OCI-LY3 (cell line): ENCODE data around the gene GCK.

Experiments used
- H2AFZ ChIP-seq: fragments of 200-600, 300-600 bp; shearing (Covaris generic); 2 replicates; pipeline ENCODE4 v1.6.0; 2014; ENCODE audit warnings: antibody characterized with exemption, low read depth, low read length
- H3K27ac ChIP-seq: fragments of 200-600, 300-600 bp; sonication (generic); 2 replicates; pipeline ENCODE4 v1.5.1; 2014; ENCODE audit warnings: mild to moderate bottlenecking, low read length, moderate library complexity, mixed read lengths
- H3K27me3 ChIP-seq: fragments of 200-600, 300-600 bp; sonication (generic); 2 replicates; pipeline ENCODE4 v1.6.1; 2014; ENCODE audit warnings: low read depth, low read length, mixed read lengths
- H3K36me3 ChIP-seq: fragments of 200-600, 300-600 bp; sonication (generic); replicated peaks from 2 replicates; pipeline ENCODE3; 2014; ENCODE audit warnings: low read depth, low read length, mixed read lengths
- H3K4me1 ChIP-seq: fragments of 300-600, 200-600 bp; sonication (generic); 2 replicates; pipeline ENCODE4 v1.6.1; 2014; ENCODE audit warnings: low read length, mixed read lengths
- H3K4me2 ChIP-seq: fragments of 200-600, 300-600 bp; sonication (generic); 2 replicates; pipeline ENCODE4 v1.6.1; 2014; ENCODE audit warnings: low read length, mixed read lengths
- H3K4me3 ChIP-seq: fragments of 300-600, 200-600 bp; sonication (generic); 2 replicates; pipeline ENCODE4 v1.5.1; 2014; ENCODE audit warnings: antibody characterized with exemption, mild to moderate bottlenecking, low read length, moderate library complexity
- H3K79me2 ChIP-seq: fragments of 300-600, 200-600 bp; shearing (Covaris generic); 2 replicates; pipeline ENCODE4 v1.6.1; 2014; ENCODE audit warnings: mild to moderate bottlenecking, low read length, mixed read lengths
- H3K9ac ChIP-seq: fragments of 300-600, 200-600 bp; shearing (Covaris generic); 2 replicates; pipeline ENCODE4 v1.6.0; 2014; ENCODE audit warnings: mild to moderate bottlenecking, low read length, moderate library complexity
- H3K9me3 ChIP-seq: fragments of 200-600, 300-600 bp; shearing (Covaris generic); 2 replicates; pipeline ENCODE4 v1.6.1; 2014; ENCODE audit warnings: low read length, mixed read lengths; ENCODE audit not compliant: insufficient read depth
- H4K20me1 ChIP-seq: fragments of 200-600, 300-600 bp; sonication (generic); 2 replicates; pipeline ENCODE4 v1.6.1; 2016; ENCODE audit warnings: low read length, mixed read lengths; ENCODE audit not compliant: insufficient read depth
- CTCF ChIP-seq: fragments of 200-600, 300-600 bp; sonication (generic); IDR thresholded peaks from 2 replicates; pipeline ENCODE4 v1.5.1; 2014; ENCODE audit warnings: antibody characterized with exemption, low read length, low read depth
- EZH2phosphoT487 ChIP-seq: fragments of 200-600 bp; shearing (Covaris generic); IDR thresholded peaks from 2 replicates; pipeline ENCODE4 v1.6.1; 2018; ENCODE audit warnings: antibody characterized with exemption, mixed run types, low read depth

The GCK gene

DNA sequence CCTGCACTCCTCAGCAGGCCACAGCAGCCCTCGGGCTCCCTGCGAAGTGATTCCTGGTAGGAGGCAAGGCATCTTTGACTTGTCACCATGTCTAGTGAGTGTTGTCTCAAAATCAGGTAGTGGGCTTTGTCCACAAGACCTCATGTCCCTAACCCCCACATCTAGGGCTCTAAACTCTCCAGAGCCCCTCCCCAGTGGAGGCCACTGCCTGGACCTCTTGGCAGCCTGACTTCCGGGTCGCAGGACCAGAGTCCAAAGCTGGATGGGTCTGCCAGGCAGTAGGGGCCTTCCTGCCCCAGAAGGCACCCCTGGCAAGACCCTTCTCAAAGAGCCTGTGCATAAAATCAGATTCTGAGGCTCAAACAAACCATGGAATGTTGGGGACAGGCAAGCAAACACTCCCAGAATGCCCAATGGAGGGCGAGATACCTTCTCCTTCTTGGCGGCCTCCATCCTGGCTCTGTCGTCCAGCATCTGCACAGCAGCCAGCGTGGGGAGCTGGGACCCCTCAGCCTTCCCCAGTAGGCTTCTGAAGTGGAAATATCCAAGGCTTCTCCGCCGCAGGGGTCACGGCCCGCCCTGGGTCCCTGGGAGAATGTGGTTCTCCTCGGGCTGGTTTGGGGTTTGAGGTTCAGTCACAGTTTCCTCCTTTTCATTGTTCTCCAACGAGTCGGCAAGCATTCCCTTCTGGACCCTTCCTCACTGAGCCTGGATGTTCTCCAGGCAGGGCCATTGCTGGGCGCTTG is 586 bp downstream of the GCK start:
- Histone ChIP-seq H3K9ac (no peak overlapping the region), H3K9me3 (no peaks in the 10 kb centered on the region), H3K36me3 (no peaks in the 10 kb centered on the region), H3K27ac (no peak overlapping the region), H3K27me3 (no peaks in the 10 kb centered on the region; the same call in 1 of the 2 replicates), H3K4me3 (no peak overlapping the region), H3K4me2 (no peak overlapping the region), H3K79me2 (no peaks in the 10 kb centered on the region), H3K4me1 (peaks cover 7% of the 10 kb centered on the region), H2AFZ (no peak overlapping the region), H4K20me1 (no peaks in the 10 kb centered on the region)
- TF ChIP-seq CTCF (no peak), EZH2phosphoT487 (no peak)

DNA sequence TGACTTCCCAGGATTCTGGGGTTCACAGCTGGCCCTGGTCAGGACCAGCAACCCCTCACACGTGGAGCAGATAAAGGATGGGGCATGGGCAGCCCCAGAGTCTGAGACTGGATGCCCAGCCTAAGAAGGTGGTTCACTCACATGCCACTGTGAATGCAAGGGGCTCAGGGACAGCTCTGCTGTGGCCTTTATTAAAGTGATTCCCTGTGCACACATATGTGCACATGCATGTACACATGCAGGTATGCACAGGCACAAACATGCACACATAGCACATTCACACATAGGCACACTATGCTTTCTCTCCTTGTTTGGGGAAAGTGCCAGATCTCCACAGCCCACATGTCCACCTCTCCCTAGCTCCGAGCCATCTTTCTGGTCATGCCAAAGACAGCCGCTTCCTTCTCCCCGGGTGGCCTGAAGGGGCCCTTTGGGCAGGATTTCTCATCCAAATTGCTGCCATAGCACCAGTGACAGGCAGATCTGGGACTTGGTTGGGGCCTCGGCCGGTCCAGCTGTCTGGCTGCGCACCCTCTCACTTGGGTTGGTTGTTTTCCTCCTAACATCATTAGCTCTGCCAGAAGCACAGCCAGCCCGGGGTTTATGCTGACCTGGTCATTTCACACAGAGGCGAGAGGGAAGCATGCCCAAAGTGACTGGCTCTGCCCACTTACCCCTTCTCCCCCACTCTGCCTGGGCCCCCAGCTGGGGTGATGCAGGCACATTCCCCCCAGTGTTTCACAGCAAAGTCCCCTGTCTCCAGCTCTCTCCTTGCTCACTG is 1.4 kb downstream of the GCK start:
- Histone ChIP-seq H3K36me3 (no peaks in the 10 kb centered on the region), H3K79me2 (no peaks in the 10 kb centered on the region), H3K9ac (no peak overlapping the region), H2AFZ (no peak overlapping the region), H3K4me3 (no peak overlapping the region), H3K4me2 (no peak overlapping the region), H3K27me3 (peaks cover 5% of the 10 kb centered on the region; the same call in 1 of the 2 replicates), H3K27ac (no peak overlapping the region), H4K20me1 (no peaks in the 10 kb centered on the region), H3K9me3 (no peaks in the 10 kb centered on the region), H3K4me1 (peaks cover 7% of the 10 kb centered on the region)
- TF ChIP-seq EZH2phosphoT487 (no peak), CTCF (no peak)

- H3K27ac ChIP-seq = no peak overlapping the region
- no peak overlapping the region for H2AFZ ChIP-seq
- H3K9ac ChIP-seq = no peak overlapping the region
- no peak for TF ChIP-seq CTCF
- no peak for TF ChIP-seq EZH2phosphoT487
- no peak overlapping the region for H3K4me3 ChIP-seq
- H3K27me3 ChIP-seq = peaks cover 15% of the 10 kb centered on the region; the same call in 1 of the 2 replicates
- no peaks in the 10 kb centered on the region for H4K20me1 ChIP-seq
- no peaks in the 10 kb centered on the region for H3K79me2 ChIP-seq
- no peak overlapping the region for H3K4me2 ChIP-seq
- peaks cover 7% of the 10 kb centered on the region for H3K4me1 ChIP-seq
- no peaks in the 10 kb centered on the region for H3K36me3 ChIP-seq
- H3K9me3 ChIP-seq = no peaks in the 10 kb centered on the region
Measured at GRCh38 chr7:44186736-44187135, 2.5 kb downstream of the GCK start.

GRCh38 chr7:44185729-44186128 is 3.5 kb downstream of the GCK start:
- Histone ChIP-seq H3K9me3 (no peaks in the 10 kb centered on the region), H3K4me3 (no peak overlapping the region), H3K4me1 (peaks cover 7% of the 10 kb centered on the region), H3K36me3 (no peaks in the 10 kb centered on the region), H2AFZ (no peak overlapping the region), H3K4me2 (no peak overlapping the region), H4K20me1 (no peaks in the 10 kb centered on the region), H3K27ac (no peak overlapping the region), H3K79me2 (no peaks in the 10 kb centered on the region), H3K9ac (no peak overlapping the region), H3K27me3 (peaks cover 16% of the 10 kb centered on the region; the same call in 1 of the 2 replicates)
- TF ChIP-seq EZH2phosphoT487 = no peak
- no peak for TF ChIP-seq CTCF
